Measurements from ENCODE around the gene TM6SF1.
"Not testable (repeated sequence)": the region's sequence is repeated elsewhere in the genome, so short reads cannot be mapped to it uniquely, and the experiment has no call there.

TM6SF1 gene

DNA sequence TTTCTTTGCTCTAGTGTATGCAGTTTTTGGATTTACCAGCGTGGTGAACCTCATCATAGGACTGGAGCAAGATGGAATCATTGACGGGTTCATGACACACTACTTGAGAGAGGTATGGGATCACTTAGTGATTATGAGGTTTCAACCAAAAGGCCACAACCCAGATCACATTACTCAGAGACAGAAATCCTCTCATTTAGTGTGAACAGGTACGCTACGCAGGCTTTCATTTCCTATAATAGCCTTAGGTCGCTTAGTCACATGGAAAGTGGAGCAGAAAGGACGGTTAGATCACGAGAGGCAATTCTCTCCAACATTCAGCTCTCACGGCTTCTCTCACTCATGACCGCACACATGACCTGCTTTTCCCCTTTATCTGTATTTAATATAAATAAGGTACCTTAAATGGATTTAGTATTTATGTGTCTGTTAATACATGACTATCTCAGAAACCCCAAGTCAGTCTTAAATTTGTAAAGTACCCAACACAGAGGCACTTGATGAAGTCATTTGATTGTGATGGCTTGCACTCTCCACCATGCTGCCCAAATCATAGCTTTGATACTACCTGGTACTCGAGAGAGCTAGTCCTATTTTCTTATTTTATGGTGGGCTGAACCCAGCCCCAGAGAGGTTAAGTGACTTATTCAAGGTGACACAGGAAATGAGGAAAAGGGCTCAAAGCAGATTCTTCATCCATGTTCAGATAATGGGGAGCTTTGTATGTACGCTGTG lies 8.6 kb downstream of the TM6SF1 start:
- no peak for DNase-seq (ENCODE audit: low read depth, low spot score)

- DNase-seq (ENCODE audit: low read depth, low spot score): no peak
Measured at GRCh38 chr15:83118291-83118827, 10.9 kb downstream of the TM6SF1 start.

- no peak for DNase-seq (ENCODE audit: low read depth, low spot score)
Measured at GRCh38 chr15:83118968-83119367, 11.5 kb downstream of the TM6SF1 start.

GRCh38 chr15:83119968-83120581 lies 12.6 kb downstream of the TM6SF1 start:
- no peak for DNase-seq (ENCODE audit: low read depth, low spot score)

GRCh38 chr15:83123529-83123928 lies 16.1 kb downstream of the TM6SF1 start:
- DNase-seq (ENCODE audit: low read depth, low spot score): no peak

DNA sequence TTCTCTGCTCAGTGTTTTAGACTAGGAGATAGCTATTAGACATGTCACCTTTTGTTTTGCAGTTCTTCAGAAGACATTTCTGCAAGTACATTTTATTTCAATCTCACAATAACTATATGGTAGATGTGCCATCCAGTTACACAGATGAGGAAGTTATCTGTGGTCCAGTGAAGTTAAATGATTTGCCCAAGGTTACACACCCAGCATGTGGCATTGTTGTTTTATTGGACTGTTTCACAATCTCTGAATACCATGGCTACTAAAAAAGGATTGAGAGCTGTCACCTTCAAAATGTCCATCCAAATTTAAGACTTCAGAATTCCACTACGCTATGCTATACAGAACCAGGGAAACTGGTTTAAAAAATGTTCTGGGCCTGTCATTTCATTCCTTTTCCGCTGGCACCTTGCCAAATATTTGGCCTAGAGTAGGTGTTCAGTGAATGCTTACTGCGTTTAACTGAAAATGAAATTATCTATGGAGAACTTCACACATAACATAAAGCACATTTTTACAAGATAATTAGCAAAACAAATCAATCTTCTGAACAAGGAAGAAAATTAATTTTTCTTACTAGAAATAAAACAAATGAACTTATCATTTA lies 20.2 kb downstream of the TM6SF1 start:
- DNase-seq (ENCODE audit: low read depth, low spot score): no peak

DNA sequence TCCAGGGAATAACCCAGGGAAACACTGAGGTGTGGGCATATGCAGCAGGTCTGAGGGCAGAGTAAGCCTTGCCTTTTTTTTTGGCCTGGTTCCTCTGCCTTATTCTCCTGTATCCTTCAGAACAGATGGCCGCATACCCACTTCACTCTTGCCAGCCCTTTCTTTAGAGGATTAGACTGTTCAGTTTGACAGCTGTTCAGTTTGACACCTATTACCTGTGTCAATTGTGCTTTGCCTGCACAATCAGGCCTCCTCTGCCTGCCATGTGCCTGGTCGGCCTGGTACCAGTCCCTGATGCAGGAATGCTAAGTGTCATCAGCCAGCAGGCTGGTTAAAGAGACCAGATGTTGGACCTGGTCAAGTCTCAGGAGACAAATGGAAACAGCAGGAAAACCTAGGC lies 22.3 kb downstream of the TM6SF1 start:
- DNase-seq (ENCODE audit: low read depth, low spot score): no peak

DNA sequence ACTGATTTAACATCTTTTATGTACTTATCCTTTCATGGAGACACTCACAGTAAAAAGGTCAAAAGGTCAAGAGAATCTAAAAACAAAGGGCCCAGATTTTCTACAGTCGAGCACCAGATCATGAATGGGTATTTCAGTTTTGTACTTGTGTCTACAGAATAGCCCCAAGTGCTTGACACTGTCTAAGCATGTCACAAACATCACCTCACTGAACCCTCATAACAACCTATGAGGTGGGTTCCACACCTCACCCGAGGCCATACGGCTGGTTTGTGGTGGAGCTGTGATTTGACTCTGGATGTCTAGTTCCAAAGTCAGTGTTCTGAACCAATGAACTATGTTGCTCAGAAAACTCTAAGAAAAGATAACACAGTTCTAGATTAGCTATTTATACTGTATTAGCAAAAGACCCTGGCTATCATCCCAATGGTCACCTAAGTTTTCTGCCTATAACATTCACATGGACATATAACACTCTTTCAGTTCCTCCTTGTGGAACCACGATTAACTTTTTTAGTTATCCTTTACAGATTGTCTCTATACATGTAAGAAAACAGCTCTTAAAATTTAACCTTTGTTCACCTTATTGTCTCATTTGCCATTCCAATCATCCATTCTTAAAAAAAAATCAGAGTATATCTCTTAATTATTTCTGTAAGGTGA lies 25.5 kb downstream of the TM6SF1 start:
- no peak for DNase-seq (ENCODE audit: low read depth, low spot score)

- not testable (repeated sequence) for DNase-seq (ENCODE audit: low read depth, low spot score)
Measured at GRCh38 chr15:83142151-83142550, 34.7 kb downstream of the TM6SF1 start.

GRCh38 chr15:83144771-83145170 lies 37.3 kb downstream of the TM6SF1 start:
- no peak for DNase-seq (ENCODE audit: low read depth, low spot score)

- no peak for DNase-seq (ENCODE audit: low read depth, low spot score)
Measured at GRCh38 chr15:83153288-83153687, 45.8 kb downstream of the TM6SF1 start.

GRCh38 chr15:83155942-83156341 lies 48.5 kb downstream of the TM6SF1 start:
- no peak for DNase-seq (ENCODE audit: low read depth, low spot score)

DNA sequence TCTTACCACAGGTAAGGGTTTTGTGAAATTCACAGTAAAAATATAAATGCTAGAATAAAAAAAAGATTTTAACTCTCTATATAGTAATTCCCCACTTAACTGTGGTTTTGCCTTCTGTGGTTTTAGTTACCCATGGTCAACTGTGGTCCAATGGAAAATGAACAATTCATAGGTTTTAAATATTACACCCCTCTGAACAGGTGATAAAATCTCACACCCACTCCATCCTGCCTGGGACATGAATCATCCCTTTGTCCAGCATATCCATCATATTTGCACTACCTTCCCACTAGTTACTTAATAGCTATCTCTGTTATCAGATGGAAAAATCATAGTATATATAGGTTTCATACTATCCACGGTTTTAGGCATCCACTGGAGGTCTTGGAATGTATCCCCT lies 50.9 kb downstream of the TM6SF1 start:
- no peak for DNase-seq (ENCODE audit: low read depth, low spot score)

- no peak for DNase-seq (ENCODE audit: low read depth, low spot score)
Measured at GRCh38 chr15:83160741-83161140, 53.3 kb downstream of the TM6SF1 start.

GRCh38 chr15:83163032-83163431 lies 55.6 kb downstream of the TM6SF1 start:
- DNase-seq (ENCODE audit: low read depth, low spot score): no peak

- no peak for DNase-seq (ENCODE audit: low read depth, low spot score)
Measured at GRCh38 chr15:83164111-83164770, 56.8 kb downstream of the TM6SF1 start.

DNA sequence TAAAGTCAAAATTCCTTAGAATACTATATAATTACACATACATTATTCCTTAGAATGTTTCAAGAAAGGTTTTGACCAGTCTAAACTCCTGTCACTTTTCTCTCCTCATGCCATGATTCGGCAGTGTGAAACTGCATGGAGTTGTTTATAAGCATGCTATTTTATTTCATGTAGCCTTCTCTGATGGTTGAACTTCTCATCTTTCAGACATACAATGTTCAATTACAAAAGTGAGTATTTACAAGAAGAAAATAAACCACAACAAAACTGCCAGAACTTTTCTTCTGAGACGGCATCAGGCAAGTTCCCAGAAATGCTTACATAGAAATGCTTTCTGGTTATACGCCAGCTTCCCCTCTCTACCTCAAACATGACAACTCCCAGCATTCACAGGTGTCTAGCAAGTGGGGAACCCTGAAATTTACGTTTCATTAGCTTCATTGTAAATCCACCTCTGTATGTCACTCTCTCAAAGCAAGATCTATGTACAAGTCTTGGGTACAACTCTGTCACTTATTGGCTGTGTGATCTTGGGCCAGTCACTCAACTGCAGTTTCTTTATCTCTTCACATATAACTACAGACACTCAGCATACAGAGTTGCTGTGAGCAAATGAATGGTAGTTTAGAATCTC lies 57.4 kb downstream of the TM6SF1 start:
- no peak for DNase-seq (ENCODE audit: low read depth, low spot score)

GRCh38 chr15:83166218-83166617 lies 58.8 kb downstream of the TM6SF1 start:
- no peak for DNase-seq (ENCODE audit: low read depth, low spot score)

DNA sequence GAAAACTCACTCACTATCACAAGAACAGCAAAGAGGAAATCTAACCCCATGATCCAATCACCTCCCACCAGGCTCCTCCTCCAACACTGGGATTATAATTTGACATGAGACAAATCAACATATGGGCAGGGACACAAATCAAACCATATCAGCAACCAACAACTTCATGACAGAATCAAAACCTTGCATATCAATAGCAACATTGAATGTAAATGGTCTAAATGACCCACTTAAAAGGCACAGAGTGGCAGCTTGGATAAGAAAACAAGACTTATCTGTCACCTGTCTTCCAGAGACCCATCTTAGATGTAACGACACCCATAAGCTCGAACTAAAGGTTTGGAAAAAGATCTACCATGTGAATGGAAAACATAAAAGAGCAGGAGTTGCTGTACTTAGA lies 59.4 kb downstream of the TM6SF1 start:
- no peak for DNase-seq (ENCODE audit: low read depth, low spot score)

GRCh38 chr15:83169576-83169975 lies 62.1 kb downstream of the TM6SF1 start:
- DNase-seq (ENCODE audit: low read depth, low spot score): not testable (repeated sequence)

GRCh38 chr15:83170474-83171165 lies 63.2 kb downstream of the TM6SF1 start:
- DNase-seq (ENCODE audit: low read depth, low spot score): no peak
